ENCODE measurements around the gene APBA2.

DNA sequence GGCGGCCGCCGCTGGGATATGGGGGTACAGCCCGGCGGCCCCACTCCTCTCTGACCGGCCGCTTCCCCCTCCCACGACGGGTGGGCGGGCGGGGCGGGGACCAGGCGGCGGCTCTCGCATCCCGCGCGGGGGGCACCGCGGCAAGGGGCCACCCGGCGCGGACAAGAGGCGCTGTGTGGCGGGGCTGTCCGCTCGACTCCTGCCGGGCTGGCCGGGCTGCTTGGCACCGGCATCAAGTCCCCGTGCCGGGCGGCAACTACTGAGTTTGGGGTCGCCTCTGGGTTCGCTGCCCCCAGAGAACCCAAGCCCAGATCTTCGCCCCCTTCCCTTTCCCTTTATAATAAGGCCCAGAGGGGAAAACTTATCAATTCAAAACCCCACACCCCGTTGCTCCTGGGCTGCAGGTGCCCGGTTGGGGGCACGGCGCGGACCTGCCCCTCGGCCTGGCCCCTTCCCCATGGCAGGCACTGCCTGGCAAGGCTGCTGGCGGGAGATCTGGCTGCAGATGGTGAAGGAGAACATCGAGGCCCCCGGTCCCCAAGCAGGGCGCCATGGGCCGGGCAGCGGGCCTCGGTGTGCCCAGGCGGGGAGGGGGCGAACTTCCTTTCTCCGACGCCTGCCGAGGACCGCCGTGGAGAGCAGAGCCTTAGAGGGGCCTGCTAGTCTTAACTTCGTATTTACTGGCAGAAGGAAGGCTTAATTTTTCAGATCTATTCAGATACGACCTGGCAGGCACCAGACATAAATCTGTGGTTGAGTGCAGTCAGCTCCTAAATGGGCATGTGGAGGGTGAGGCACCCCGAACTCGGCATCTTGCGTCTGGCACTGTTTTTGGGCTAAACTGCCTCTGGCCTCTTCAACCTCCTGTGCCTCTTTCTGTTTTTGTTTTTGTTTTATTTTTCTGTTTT lies 911 bp downstream of the APBA2 start:
- TF ChIP-seq POLR2A (IDR thresholded peaks at IDR 0.05) (no peak), POLR2AphosphoS5 (IDR thresholded peaks at IDR 0.05; ENCODE audit: insufficient read depth in 1 of 2, low read depth in 1 of 2) (no peak)
- TF ChIP-seq, protein P1, sequence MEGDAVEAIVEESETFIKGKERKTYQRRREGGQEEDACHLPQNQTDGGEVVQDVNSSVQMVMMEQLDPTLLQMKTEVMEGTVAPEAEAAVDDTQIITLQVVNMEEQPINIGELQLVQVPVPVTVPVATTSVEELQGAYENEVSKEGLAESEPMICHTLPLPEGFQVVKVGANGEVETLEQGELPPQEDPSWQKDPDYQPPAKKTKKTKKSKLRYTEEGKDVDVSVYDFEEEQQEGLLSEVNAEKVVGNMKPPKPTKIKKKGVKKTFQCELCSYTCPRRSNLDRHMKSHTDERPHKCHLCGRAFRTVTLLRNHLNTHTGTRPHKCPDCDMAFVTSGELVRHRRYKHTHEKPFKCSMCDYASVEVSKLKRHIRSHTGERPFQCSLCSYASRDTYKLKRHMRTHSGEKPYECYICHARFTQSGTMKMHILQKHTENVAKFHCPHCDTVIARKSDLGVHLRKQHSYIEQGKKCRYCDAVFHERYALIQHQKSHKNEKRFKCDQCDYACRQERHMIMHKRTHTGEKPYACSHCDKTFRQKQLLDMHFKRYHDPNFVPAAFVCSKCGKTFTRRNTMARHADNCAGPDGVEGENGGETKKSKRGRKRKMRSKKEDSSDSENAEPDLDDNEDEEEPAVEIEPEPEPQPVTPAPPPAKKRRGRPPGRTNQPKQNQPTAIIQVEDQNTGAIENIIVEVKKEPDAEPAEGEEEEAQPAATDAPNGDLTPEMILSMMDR (IDR thresholded peaks at IDR 0.05): no peak
